ENCODE data around the gene RIMS3. TPM values are rescaled to one million over a fixed set of nuclear protein-coding genes. Genes with fewer than 3 reads are reported as not detected.
"Not testable (repeated sequence)": the region's sequence is repeated elsewhere in the genome, so short reads cannot be mapped to it uniquely, and the experiment has no call there.

The RIMS3 gene
- total and polyA plus RNA-seq, 12 donors: 0.14 to 2.0 (median 0.71) TPM

- 73 to 80% methylated on average over 2 of the region's 2 CpGs for WGBS, 2 donors
- Histone ChIP-seq H3K4me1 (peaks cover 0 to 19% (median 0%) of the 10 kb centered on the region in 9 donors), H3K9me3 (no peaks in the 10 kb centered on the region), H3K27ac (no peak overlapping the region), H3K36me3 (no peaks in the 10 kb centered on the region), H3K4me3 (no peak overlapping the region), H3K27me3 (no peaks in the 10 kb centered on the region)
- intact Hi-C loops (cut with DNase I): no loop called here
- ATAC-seq: no peak
- DNase-seq: no peak
- no peak for TF ChIP-seq CTCF (IDR thresholded peaks at IDR 0.05)
Observed at GRCh38 chr1:40588586-40588985, 76.9 kb downstream of the RIMS3 start.

GRCh38 chr1:40583980-40584379 lies 81.5 kb downstream of the RIMS3 start:
- H3K4me3 ChIP-seq: no peak overlapping the region
- intact Hi-C loops (cut with DNase I): no loop called here
- 74 to 78% methylated on average over 6 of the region's 6 CpGs for WGBS, 2 donors
- no peak for DNase-seq
- H3K27me3 ChIP-seq: no peaks in the 10 kb centered on the region
- no peak for TF ChIP-seq CTCF (IDR thresholded peaks at IDR 0.05)
- H3K9me3 ChIP-seq: no peaks in the 10 kb centered on the region
- H3K27ac ChIP-seq: no peak overlapping the region
- no peak for ATAC-seq
- H3K36me3 ChIP-seq: no peaks in the 10 kb centered on the region
- peaks cover 0 to 11% (median 0%) of the 10 kb centered on the region in 9 donors for H3K4me1 ChIP-seq

GRCh38 chr1:40582116-40582515 lies 83.4 kb downstream of the RIMS3 start:
- 88 to 89% methylated on average over 2 of the region's 2 CpGs for WGBS, 2 donors
- H3K4me1 ChIP-seq: peaks cover 0 to 11% (median 0%) of the 10 kb centered on the region in 9 donors
- H3K36me3 ChIP-seq: no peaks in the 10 kb centered on the region
- ATAC-seq (no peak), DNase-seq (no peak)
- no peak for TF ChIP-seq CTCF (IDR thresholded peaks at IDR 0.05)
- H3K4me3 ChIP-seq: no peak overlapping the region
- intact Hi-C loops (cut with DNase I): no loop called here
- peaks cover 0 to 3% (median 0%) of the 10 kb centered on the region in 11 donors for H3K9me3 ChIP-seq
- no peak overlapping the region for H3K27ac ChIP-seq
- H3K27me3 ChIP-seq: no peaks in the 10 kb centered on the region

- DNase-seq (no peak), ATAC-seq (no peak)
- H3K4me3 ChIP-seq: no peak overlapping the region
- intact Hi-C loops (cut with DNase I): no loop called here
- H3K4me1 ChIP-seq: peaks cover 0 to 9% (median 0%) of the 10 kb centered on the region in 9 donors
- no peaks in the 10 kb centered on the region for H3K36me3 ChIP-seq
- peaks cover 0 to 10% (median 0%) of the 10 kb centered on the region in 11 donors for H3K9me3 ChIP-seq
- no peaks in the 10 kb centered on the region for H3K27me3 ChIP-seq
- TF ChIP-seq CTCF (IDR thresholded peaks at IDR 0.05): no peak
- H3K27ac ChIP-seq: no peak overlapping the region
Observed at GRCh38 chr1:40575336-40575735, 90.1 kb downstream of the RIMS3 start.

- DNase-seq; intact Hi-C loops (cut with DNase I); ATAC-seq; H3K27ac ChIP-seq; H3K4me3 ChIP-seq; H3K4me1 ChIP-seq; H3K9me3 ChIP-seq; H3K27me3 ChIP-seq; H3K36me3 ChIP-seq: not testable (repeated sequence)
- 68 to 82% methylated on average over 3 of the region's 3 CpGs for whole genome bisulfite sequencing, 2 donors
Observed at GRCh38 chr1:40574805-40575204, 90.7 kb downstream of the RIMS3 start.

Other genes starting within 250 kb of the RIMS3 start
- gene ZFP69B, start 215.2 kb downstream of the RIMS3 start, total RNA-seq: 1 to 10 TPM in 6 of 10 donors, under 1 TPM in 4; 0.67 to 2.2 (median 1.2) TPM
- under 1 TPM; 0.37 to 0.58 TPM for gene ZFP69B, start 215.2 kb downstream of the RIMS3 start, polyA plus RNA-seq
- 1 to 10 TPM; 1.1 to 2.6 (median 1.3) TPM for gene ZFP69, start 188.4 kb downstream of the RIMS3 start, total RNA-seq
- 1 to 10 TPM; 1.5 to 2.6 TPM for gene ZFP69, start 188.4 kb downstream of the RIMS3 start, polyA plus RNA-seq
- 1 to 10 TPM; 2.4 to 5.3 (median 3.6) TPM for gene EXO5, start 156.9 kb downstream of the RIMS3 start, total RNA-seq
- 1 to 10 TPM; 2.3 to 3.3 TPM for gene EXO5, start 156.9 kb downstream of the RIMS3 start, polyA plus RNA-seq
- gene ZNF684, start 134.0 kb downstream of the RIMS3 start, total RNA-seq: 10 to 100 TPM in 3 of 10 donors, 1 to 10 TPM in 7; 5.7 to 11.6 (median 8.6) TPM
- 10 to 100 TPM in 1 of 2 donors, 1 to 10 TPM in 1; 5.1 to 10.4 TPM for gene ZNF684, start 134.0 kb downstream of the RIMS3 start, polyA plus RNA-seq
- gene NFYC, start 26.0 kb upstream of the RIMS3 start, total RNA-seq: 10 to 100 TPM; 56.1 to 84.7 (median 73.1) TPM
- 10 to 100 TPM; 49.9 to 55.8 TPM for gene NFYC, start 26.0 kb upstream of the RIMS3 start, polyA plus RNA-seq
- gene KCNQ4, start 118.1 kb upstream of the RIMS3 start, total RNA-seq: 1 to 10 TPM; 1.2 to 3.4 (median 2.1) TPM
- gene KCNQ4, start 118.1 kb upstream of the RIMS3 start, polyA plus RNA-seq: 1 to 10 TPM; 1.0 to 3.4 TPM
- 10 to 100 TPM; 14.4 to 88.8 (median 25.8) TPM for gene CITED4, start 196.7 kb upstream of the RIMS3 start, total RNA-seq
- gene CITED4, start 196.7 kb upstream of the RIMS3 start, polyA plus RNA-seq: 10 to 100 TPM in 1 of 2 donors, 1 to 10 TPM in 1; 6.1 to 31.2 TPM